PC-9 (cell line): Measurements from ENCODE around the gene TPX2.

Experiments
- EZH2 ChIP-seq: fragments of 200-600 bp; sonication (generic); IDR thresholded peaks from 2 replicates; pipeline ENCODE4 v1.8.0; 2017; ENCODE audit warnings: antibody characterized with exemption, low read depth
- TF ChIP-seq, protein P1 (sequence below): fragments of 200-600 bp; sonication (generic); conservative IDR thresholded peaks from 2 replicates; pipeline ENCODE4 v1.6.1; 2017; ENCODE audit warnings: mixed run types, antibody characterized with exemption, mild to moderate bottlenecking, moderate library complexity

GRCh38 chr20:31808481-31808880 lies 69.4 kb downstream of the TPX2 start:
- TF ChIP-seq, protein P1, sequence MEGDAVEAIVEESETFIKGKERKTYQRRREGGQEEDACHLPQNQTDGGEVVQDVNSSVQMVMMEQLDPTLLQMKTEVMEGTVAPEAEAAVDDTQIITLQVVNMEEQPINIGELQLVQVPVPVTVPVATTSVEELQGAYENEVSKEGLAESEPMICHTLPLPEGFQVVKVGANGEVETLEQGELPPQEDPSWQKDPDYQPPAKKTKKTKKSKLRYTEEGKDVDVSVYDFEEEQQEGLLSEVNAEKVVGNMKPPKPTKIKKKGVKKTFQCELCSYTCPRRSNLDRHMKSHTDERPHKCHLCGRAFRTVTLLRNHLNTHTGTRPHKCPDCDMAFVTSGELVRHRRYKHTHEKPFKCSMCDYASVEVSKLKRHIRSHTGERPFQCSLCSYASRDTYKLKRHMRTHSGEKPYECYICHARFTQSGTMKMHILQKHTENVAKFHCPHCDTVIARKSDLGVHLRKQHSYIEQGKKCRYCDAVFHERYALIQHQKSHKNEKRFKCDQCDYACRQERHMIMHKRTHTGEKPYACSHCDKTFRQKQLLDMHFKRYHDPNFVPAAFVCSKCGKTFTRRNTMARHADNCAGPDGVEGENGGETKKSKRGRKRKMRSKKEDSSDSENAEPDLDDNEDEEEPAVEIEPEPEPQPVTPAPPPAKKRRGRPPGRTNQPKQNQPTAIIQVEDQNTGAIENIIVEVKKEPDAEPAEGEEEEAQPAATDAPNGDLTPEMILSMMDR = no peak
- no peak for TF ChIP-seq EZH2
